AG08396 (cell line): Measurements from ENCODE around the gene HK2.
"Not testable (repeated sequence)": the region's sequence is repeated elsewhere in the genome, so short reads cannot be mapped to it uniquely, and the experiment has no call there.

Experiments
- DNase-seq: peaks from one replicate; pipeline ENCODE4 v3.0.0; 2012; ENCODE audit warnings: low spot score, mixed read lengths

Gene HK2

DNA sequence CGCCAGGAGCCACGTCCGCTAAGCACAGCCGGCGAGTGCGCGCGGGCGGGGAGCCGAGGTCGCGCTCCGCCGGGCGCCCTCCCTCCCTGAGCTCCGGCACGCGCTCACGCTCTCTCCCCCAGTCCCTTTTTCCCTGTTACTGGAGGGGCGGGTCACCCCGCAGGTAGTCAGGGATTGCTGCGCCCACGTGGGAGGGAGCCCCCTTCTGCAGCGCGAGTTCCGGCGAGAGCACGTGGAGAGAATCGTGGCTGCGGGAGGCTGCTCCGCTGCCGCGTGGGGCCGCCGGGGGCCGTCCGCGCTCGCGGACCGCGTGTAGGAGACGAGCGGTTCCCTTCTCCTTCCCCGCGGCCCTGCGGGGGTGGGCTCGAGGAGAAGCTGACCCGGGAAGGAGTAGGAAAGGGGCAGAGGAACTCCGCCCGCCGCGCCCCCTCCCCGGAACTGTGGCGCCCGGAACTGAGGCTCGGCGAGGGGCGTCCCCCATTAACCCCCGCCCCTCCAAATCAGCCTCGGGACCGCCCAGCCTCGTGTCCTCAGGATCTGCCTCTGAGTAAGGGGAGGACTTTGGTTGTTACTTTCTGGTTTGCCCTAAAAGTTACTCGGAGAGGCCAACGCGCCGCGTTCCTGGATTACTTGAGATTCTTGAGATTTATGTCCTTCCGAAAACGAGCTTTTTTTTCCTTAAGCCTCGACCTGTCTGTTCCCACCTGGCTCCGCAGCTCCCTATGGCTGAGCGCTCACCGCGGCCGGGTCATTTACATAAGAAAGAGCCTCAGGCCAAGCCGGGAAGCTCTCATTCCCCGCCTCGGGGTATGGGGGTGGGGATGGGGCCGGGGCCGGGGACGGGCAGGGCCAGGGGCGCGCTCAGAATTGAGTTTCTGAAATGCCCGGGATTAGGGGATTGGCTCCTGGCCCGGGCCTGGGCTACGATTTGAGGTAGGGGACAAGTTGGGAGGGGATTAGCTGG is 1.1 kb downstream of the HK2 start:
- peak; percentile 66 for DNase-seq

DNA sequence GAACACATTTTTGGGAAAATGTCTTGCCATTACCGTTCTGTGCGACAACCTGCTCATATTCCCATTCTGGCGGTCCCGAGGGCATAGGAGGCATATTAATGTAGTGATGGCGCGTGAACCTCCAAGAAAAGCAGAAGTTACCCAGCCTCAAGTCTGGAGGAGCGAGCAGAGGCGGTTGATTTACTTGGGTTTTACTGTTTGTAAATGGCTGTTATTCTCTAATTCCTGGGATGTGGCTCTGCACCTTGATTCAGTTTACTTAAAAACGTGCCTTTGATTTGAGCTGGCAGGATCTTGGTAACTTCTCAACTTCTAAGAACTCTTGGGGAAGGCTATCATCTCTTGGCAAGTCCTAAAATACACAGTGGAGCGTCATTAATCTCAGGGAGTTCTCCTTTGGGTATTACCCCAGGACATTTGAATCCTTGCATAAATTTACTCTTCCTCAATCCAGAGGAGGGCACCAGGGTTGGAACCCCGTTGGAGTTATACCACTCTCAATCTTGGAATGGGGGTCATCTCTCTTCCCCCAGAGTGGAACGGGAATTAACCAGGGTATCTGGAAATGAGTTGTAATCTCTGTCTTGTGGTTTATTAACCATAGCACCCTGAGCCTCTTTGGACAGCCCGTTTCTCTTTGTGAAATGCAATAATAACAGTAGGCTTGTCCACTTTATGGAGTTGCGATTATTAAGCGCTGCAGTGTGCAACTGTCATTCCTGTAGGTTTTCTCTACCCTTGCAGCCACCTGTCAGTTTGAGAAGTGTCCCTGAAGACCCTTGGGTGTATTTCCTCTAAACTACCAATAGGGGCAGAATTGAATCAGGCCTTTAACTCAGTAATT is 2.1 kb downstream of the HK2 start:
- DNase-seq: peak; percentile 54

- DNase-seq: no peak
Measured at GRCh38 chr2:74836675-74837401, 2.9 kb downstream of the HK2 start.

DNA sequence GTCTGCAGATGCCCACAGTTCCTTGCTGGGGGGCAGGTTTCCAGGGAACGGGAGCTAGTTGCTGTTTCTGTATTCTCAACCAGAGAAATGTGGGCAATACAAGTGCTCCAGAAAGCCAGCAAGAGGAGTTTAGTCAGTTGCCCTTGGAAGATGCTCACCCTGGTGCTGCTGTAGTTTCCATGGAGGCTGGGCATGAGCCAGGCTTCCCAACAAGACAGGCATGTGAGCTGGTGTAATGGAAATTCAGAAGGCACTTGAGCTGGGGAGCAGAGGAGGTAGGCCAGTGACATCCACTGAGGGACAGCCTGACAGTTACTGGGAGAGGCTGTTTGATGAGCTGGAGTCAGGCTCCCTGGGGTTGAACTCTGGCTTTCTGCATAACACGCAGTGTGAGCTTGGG is 7.7 kb downstream of the HK2 start:
- no peak for DNase-seq

DNA sequence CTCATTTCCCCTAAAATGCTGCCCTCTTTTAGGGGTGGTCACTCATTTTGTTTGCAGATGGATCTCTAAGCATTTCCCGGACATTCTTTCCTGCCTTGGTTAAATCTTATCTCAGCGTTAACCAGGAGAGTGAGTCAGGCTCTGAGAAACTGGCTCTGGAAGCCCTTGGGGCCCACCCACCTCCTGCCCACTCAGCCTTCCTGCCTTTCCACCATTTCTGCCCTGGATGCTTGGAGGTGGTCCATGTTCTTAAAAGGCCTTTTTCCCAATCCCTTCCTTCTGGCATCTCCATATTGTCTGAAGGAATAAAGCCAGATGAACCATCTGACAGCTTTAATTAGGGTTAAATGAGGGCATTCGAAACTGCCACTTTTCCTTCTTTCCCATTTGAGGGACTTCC is 9.5 kb downstream of the HK2 start:
- DNase-seq: peak; percentile 37

- DNase-seq: peak; percentile 64
Measured at GRCh38 chr2:74843899-74844298, 10.0 kb downstream of the HK2 start.

- DNase-seq: no peak
Measured at GRCh38 chr2:74844752-74845151, 10.8 kb downstream of the HK2 start.

GRCh38 chr2:74845217-74845751 is 11.4 kb downstream of the HK2 start:
- peak; percentile 80 for DNase-seq

DNA sequence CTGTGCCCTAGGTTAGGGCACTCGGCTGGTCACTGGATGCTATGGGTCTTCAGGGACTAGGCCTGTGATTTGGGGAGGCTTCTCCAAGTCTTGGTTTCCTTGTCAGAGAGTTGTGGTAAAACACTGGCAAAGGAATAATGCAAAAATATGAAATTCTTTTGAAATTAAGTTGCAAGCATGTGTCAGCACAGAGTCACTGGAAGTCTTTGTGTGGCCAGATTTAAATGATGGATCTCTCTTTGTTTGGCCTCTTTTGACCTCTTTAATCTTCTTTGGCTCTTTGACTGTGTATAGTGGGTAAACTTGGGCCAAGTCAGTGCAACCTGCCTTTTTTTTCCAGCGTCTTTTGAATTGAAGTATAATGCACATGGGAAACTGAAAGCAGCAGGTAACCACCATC is 12.1 kb downstream of the HK2 start:
- DNase-seq: no peak

- DNase-seq: no peak
Measured at GRCh38 chr2:74846481-74846880, 12.6 kb downstream of the HK2 start.

GRCh38 chr2:74847070-74847858 is 13.3 kb downstream of the HK2 start:
- no peak for DNase-seq

GRCh38 chr2:74849228-74849892 is 15.4 kb downstream of the HK2 start:
- DNase-seq: no peak

DNA sequence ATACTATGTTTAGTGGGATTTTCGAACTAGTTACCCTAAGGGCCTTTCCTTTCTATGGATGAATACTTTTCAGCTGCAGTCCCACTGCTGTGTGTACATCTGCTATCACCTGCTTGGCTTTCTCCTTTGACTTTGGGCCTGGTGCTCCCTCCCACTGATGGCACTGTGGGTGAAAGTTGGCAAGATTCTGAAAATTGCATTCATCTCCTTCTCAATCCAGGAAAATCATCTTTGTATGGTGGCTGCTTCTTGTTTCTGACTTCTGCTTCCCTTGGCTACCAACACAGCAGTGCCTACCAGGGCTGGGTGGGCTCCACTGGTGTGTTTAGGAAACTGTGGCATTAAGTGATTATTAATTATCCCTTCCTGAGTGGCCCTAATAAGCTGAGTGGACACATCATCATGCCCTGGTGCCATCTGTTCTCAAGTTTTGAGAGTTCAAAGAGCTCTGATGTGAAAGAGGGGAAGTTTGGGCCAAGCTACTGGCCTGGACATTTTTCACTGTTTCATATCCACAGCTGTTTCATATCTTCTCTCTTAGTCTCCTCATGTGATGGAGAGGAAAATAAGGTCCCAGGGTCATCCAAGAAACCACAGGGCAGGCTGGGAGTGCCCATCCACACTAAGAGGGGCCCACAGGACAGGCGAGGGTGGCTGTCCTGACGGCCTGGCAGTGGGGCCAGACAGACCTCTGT is 16.7 kb downstream of the HK2 start:
- DNase-seq: no peak

DNA sequence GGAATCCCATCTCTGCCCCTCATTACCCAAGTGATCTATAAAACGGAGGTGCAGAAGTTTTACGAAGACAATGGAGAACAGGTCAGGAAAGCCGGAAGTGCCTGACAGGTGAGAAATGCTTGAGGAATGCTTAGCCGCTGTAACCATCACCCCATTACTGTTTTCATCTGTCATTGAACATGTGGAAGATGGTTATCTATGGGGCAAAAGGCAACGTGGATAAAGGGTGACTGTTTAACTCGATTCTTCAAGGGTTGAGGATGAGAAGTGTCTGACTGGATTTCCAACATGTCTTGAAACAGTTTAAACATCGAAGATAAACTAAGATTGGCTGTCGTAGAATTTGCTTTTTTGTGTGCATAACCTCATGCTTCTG is 17.3 kb downstream of the HK2 start:
- no peak for DNase-seq

DNA sequence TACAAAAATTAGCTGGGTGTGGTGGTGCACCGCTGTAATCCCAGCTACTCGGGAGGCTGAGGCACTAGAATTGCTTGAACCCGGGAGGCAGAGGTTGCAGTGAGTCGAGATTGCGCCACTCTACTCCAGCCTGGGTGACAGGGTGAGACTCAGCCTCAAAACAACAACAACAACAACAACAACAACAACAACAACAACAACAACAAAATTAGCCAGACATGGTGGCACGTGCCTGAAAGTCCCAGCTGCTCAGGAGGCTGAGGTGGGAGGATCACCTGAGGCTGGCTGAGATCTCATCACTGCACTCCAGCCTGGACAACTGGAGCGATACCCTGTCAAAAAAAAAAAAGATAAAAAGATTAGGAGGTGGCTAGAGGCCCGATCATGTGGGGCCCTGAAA is 19.4 kb downstream of the HK2 start:
- not testable (repeated sequence) for DNase-seq

DNA sequence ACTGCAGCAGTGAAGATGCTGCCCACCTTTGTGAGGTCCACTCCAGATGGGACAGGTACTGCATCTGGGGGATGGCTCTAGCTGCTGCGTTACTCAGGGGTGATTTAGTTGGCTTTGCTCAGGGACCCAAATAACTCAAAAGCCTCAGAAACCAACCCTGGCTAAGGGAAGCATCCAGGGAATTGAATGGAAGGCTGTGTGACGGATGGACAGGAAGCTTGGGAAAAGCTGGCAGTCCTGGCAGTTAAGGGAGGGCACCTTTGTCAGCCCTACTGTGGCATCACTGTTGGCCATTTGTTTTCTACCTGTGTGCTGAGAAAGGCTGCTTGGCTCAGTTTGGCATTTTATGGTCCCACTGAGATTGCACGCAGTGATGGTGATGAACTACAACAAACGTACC is 20.5 kb downstream of the HK2 start:
- DNase-seq: no peak

DNA sequence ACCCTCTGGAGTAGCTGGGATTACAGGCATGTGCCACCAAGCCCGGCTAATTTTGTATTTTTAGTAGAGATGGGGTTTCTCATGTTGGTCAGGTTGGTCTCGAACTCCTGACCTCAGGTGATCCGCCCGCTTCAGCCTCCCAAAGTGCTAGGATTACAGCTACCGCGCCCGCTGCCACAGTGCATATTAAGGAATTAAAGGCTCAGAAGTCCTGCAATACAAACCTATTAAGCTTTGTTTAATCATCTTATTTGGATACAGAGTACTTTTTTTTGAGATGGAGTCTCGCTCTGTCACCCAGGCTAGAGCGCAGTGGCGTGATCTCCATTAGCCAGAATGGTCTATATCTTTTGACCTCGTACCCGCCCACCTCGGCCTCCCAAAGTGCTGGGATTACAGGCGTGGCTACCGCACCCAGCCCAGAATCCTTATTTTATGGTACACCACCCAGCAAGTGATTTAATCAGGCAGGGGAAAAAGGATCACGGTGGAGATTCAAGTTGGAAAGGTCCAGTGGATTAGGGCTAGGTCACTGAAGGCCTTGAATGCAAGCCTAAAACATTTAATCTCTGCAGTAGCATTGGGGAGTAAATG is 21.3 kb downstream of the HK2 start:
- not testable (repeated sequence) for DNase-seq

DNA sequence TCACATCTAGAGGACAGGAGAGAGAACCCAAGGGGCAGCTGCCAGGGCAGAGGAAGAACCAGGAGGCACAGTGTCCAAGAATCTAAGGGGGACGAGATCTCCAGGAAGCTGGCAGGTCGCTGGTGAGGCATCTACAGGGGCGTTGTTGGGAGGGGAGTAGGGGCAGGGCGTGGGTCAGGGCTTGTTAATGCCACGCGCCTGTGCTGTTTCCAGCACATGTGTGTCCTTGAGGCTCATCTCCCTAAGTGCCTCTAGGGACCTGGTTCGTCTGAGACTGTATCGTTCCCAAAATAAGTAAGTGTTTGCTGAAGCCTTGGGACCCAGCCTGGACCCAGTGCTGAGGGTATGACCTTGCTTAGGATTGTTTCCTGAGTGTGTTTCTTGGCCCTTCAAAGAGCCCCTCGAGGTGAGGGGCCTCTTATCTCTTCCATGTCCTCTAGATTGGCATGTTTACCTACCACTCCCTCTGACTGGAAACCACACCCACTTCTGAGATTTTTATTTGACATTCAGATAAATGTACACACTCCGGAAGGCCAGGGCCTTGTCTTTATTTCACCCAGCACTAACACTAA is 22.2 kb downstream of the HK2 start:
- no peak for DNase-seq

DNA sequence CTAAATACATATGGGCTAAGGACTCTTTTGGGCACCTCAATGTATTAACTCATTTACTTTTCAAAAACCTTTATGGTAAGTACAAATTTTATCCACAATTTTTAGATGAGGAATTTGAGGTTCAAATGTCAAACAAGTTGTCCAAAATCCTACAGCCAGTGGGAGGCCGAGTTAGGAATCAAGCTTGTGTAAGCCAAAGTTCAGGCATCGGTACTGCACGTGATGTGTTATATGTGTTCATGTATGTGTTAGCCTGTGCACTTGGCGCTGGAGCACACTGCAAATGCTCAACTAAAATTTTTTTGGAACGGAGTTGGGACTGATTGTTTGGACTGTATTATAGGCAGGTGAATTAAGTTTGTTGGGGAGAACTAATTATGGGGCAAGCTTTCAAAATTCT is 22.7 kb downstream of the HK2 start:
- no peak for DNase-seq
